ENCODE results near the gene SLC4A1AP.

SLC4A1AP gene

GRCh38 chr2:27739058-27739373, 75.3 kb downstream of the SLC4A1AP start:
- DNase-seq: no peak

- no peak for DNase-seq
Measured at GRCh38 chr2:27741673-27742072, 78.0 kb downstream of the SLC4A1AP start.

- no peak for DNase-seq
Measured at GRCh38 chr2:27742571-27742970, 78.9 kb downstream of the SLC4A1AP start.
